MM.1S (cell line): ENCODE data around the gene STX7.

Source experiments
- DNase-seq: peaks from one replicate; pipeline ENCODE4 v3.0.0-alpha.2; 2015
- H2AFZ ChIP-seq: fragments of 300-600 bp; sonication (generic); 2 replicates; pipeline ENCODE4 v1.6.0; 2016; ENCODE audit warnings: antibody characterized with exemption, low read length
- H3F3A ChIP-seq: fragments of 300-600 bp; sonication (generic); 2 replicates; pipeline ENCODE4 v1.6.1; 2016; ENCODE audit warnings: mild to moderate bottlenecking, antibody characterized with exemption, low read length, moderate library complexity, mixed read lengths; ENCODE audit not compliant: insufficient read depth
- H3K27ac ChIP-seq: fragments of 300-600 bp; sonication (generic); 2 replicates; pipeline ENCODE4 v1.5.1; 2016; ENCODE audit warnings: mild to moderate bottlenecking, low read length
- H3K27me3 ChIP-seq: fragments of 300-600 bp; sonication (generic); replicated peaks from 2 replicates; pipeline ENCODE4 v1.6.0; 2016; ENCODE audit warnings: low read length; ENCODE audit not compliant: insufficient read depth
- H3K36me3 ChIP-seq: fragments of 300-600 bp; sonication (generic); replicated peaks from 2 replicates; pipeline ENCODE4 v1.6.1; 2016; ENCODE audit warnings: mild to moderate bottlenecking, low read length, mixed read lengths; ENCODE audit not compliant: insufficient read depth
- H3K4me1 ChIP-seq: fragments of 300-600 bp; sonication (generic); 2 replicates; pipeline ENCODE4 v1.6.1; 2016; ENCODE audit warnings: low read length, mixed read lengths
- H3K4me2 ChIP-seq: fragments of 300-600 bp; sonication (generic); 2 replicates; pipeline ENCODE4 v1.6.0; 2016; ENCODE audit warnings: low read depth, low read length
- H3K4me3 ChIP-seq: fragments of 300-600 bp; sonication (generic); 2 replicates; pipeline ENCODE4 v1.5.1; 2016; ENCODE audit warnings: low read length, mixed read lengths
- H3K79me2 ChIP-seq: fragments of 300-600 bp; sonication (generic); 2 replicates; pipeline ENCODE4 v1.6.1; 2016; ENCODE audit warnings: mixed run types, low read length, mixed read lengths
- H3K9ac ChIP-seq: fragments of 300-600 bp; sonication (generic); 2 replicates; pipeline ENCODE4 v1.6.1; 2016; ENCODE audit warnings: low read length, mixed read lengths
- H3K9me2 ChIP-seq: fragments of 300-600 bp; sonication (generic); replicated peaks from 2 replicates; pipeline ENCODE4 v1.6.1; 2016; ENCODE audit warnings: mild to moderate bottlenecking, low read length, mixed read lengths; ENCODE audit not compliant: insufficient read depth
- H3K9me3 ChIP-seq: fragments of 300-600 bp; sonication (generic); replicated peaks from 2 replicates; pipeline ENCODE4 v1.6.1; 2016; ENCODE audit warnings: mild to moderate bottlenecking, low read length, mixed read lengths; ENCODE audit not compliant: insufficient read depth
- H4K20me1 ChIP-seq: fragments of 300-600 bp; sonication (generic); 2 replicates; pipeline ENCODE4 v1.6.1; 2016; ENCODE audit warnings: mild to moderate bottlenecking, low read length, moderate library complexity, mixed read lengths; ENCODE audit not compliant: insufficient read depth
- CTCF ChIP-seq: fragments of 300-600 bp; sonication (generic); IDR thresholded peaks from 2 replicates; pipeline ENCODE4 v1.5.1; 2016; ENCODE audit warnings: antibody characterized with exemption, low read length, mixed read lengths
- EZH2 ChIP-seq: fragments of 300-600 bp; sonication (generic); optimal IDR thresholded peaks from 2 replicates; pipeline ENCODE3; 2017; ENCODE audit warnings: low read depth, mild to moderate bottlenecking, antibody characterized with exemption, low read length, mixed read lengths
- EZH2phosphoT487 ChIP-seq: fragments of 300-600 bp; sonication (generic); IDR thresholded peaks from 2 replicates; pipeline ENCODE4 v1.6.1; 2018; ENCODE audit warnings: antibody characterized with exemption, low read length

STX7 gene

DNA sequence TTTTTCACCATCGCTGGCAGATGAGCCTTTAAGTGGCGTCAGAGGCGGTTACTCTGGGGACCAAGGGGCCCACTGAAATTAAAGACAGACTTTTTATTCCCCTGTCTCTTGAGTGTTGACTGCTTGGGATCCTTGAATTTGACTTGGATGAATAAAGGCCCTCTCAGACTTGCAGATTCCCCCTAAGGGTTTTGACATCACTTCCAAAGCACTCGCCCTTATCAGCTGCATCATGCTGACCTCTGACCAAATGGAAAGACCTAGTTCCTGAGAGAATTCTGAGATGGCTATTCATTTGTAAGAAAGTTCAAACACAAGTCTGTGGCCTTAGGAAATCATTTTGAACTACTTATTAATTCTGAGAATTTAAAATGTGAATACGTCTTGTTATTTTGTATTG lies 98.2 kb downstream of the STX7 start:
- Histone ChIP-seq H3K4me3 (no peak overlapping the region), H3K36me3 (no peaks in the 10 kb centered on the region), H4K20me1 (no peaks in the 10 kb centered on the region), H3K27ac (no peak overlapping the region), H3K4me2 (no peak overlapping the region), H3K9ac (no peak overlapping the region), H3K9me2 (no peaks in the 10 kb centered on the region), H3F3A (no peaks in the 10 kb centered on the region), H3K79me2 (no peaks in the 10 kb centered on the region), H2AFZ (no peak overlapping the region), H3K9me3 (no peaks in the 10 kb centered on the region), H3K27me3 (no peaks in the 10 kb centered on the region), H3K4me1 (no peaks in the 10 kb centered on the region)
- no peak for TF ChIP-seq CTCF
- no peak for TF ChIP-seq EZH2
- no peak for TF ChIP-seq EZH2phosphoT487
- DNase-seq, result no peak

- TF ChIP-seq CTCF, result no peak
- TF ChIP-seq EZH2, result no peak
- TF ChIP-seq EZH2phosphoT487, result no peak
- Histone ChIP-seq H3K27ac (no peak overlapping the region), H3K36me3 (no peaks in the 10 kb centered on the region), H3K4me3 (no peak overlapping the region), H3K4me2 (no peak overlapping the region), H2AFZ (no peak overlapping the region), H3F3A (no peaks in the 10 kb centered on the region), H3K9me3 (no peaks in the 10 kb centered on the region), H3K9me2 (no peaks in the 10 kb centered on the region), H3K4me1 (no peaks in the 10 kb centered on the region), H3K27me3 (no peaks in the 10 kb centered on the region), H4K20me1 (no peaks in the 10 kb centered on the region), H3K79me2 (no peaks in the 10 kb centered on the region), H3K9ac (no peak overlapping the region)
- DNase-seq, result no peak
Observed at GRCh38 chr6:132414322-132414721, 98.6 kb downstream of the STX7 start.

DNA sequence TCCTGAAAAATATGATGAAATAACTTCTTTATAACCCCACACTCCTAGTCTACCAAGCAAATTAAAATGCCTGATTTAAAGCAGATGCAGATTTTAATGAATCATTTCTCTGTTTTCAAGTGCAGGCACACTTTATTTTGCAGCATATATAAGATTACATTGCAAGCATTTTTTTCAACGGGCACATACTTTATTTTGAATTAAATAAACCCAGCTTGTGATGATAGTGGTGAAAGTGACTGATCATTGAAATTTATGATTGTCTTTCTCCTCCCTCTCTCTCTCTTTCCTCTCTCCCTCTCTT lies 99.5 kb downstream of the STX7 start:
- no peaks in the 10 kb centered on the region for H3K79me2 ChIP-seq
- no peaks in the 10 kb centered on the region for H3K4me1 ChIP-seq
- no peak for TF ChIP-seq CTCF
- no peak for TF ChIP-seq EZH2
- TF ChIP-seq EZH2phosphoT487, result no peak
- H3K4me2 ChIP-seq, result no peak overlapping the region
- no peaks in the 10 kb centered on the region for H3K36me3 ChIP-seq
- no peaks in the 10 kb centered on the region for H3F3A ChIP-seq
- no peak overlapping the region for H2AFZ ChIP-seq
- no peaks in the 10 kb centered on the region for H3K9me3 ChIP-seq
- DNase-seq, result no peak
- H3K4me3 ChIP-seq, result no peak overlapping the region
- no peaks in the 10 kb centered on the region for H3K9me2 ChIP-seq
- no peaks in the 10 kb centered on the region for H4K20me1 ChIP-seq
- H3K27me3 ChIP-seq, result no peaks in the 10 kb centered on the region
- no peak overlapping the region for H3K27ac ChIP-seq
- no peak overlapping the region for H3K9ac ChIP-seq
